H1 (cell line): ENCODE results near the gene NUDT10. TPM values are rescaled to one million over a fixed set of nuclear protein-coding genes. Genes with fewer than 3 reads are reported as not detected.

Experiments used
- BACH1 ChIP-seq: IDR thresholded peaks from 2 replicates; pipeline ENCODE4 v1.6.1; 2012; ENCODE audit warnings: low read length, improper control_type of control experiment
- CREB1 ChIP-seq: IDR thresholded peaks from 2 replicates; pipeline ENCODE4 v1.6.1; 2012; ENCODE audit warnings: inconsistent platforms
- JUND ChIP-seq: IDR thresholded peaks from 2 replicates; pipeline ENCODE4 v1.6.1; 2011; ENCODE audit warnings: mild to moderate bottlenecking, improper control_type of control experiment, low read length
- NRF1 ChIP-seq: IDR thresholded peaks from 2 replicates; pipeline ENCODE4 v1.6.1; 2011; ENCODE audit warnings: mild to moderate bottlenecking, low read depth, low read length, improper control_type of control experiment
- RBBP5 ChIP-seq: IDR thresholded peaks from 2 replicates; pipeline ENCODE4 v1.7.1; 2012; ENCODE audit warnings: low read depth, mild to moderate bottlenecking, inconsistent platforms, low read length, moderate library complexity, borderline replicate concordance
- RNF2 ChIP-seq: fragments of 200-900, 300-1000 bp; sonication (generic); IDR thresholded peaks from 2 replicates; pipeline ENCODE4 v1.7.1; 2016; ENCODE audit warnings: borderline replicate concordance, low read depth, mild to moderate bottlenecking, antibody characterized with exemption, low read length; ENCODE audit not compliant: poor library complexity, severe bottlenecking; ENCODE audit errors: missing control alignments
- SAP30 ChIP-seq: fragments of 300-600 bp; sonication (generic); IDR thresholded peaks from 2 replicates; pipeline ENCODE4 v1.7.1; 2012; ENCODE audit warnings: low read length, moderate library complexity, mild to moderate bottlenecking, inconsistent platforms; ENCODE audit not compliant: insufficient read depth, insufficient replicate concordance
- SIRT6 ChIP-seq: IDR thresholded peaks from one replicate; pipeline ENCODE4 v1.7.1; 2012; ENCODE audit warnings: low read length, inconsistent platforms
- TAF1 ChIP-seq: IDR thresholded peaks from 2 replicates; pipeline ENCODE4 v1.6.1; 2011; ENCODE audit warnings: mild to moderate bottlenecking, low read depth, low read length
- polyA plus RNA-seq, 7 experiments: library from polyadenylated mRNA; depleted of rRNA in 3 of 7; stranded (reverse) in 5 of 7; unstranded in 2 of 7; fragments of >200 nt in 5 of 7; fragments of 200-250 nt in 2 of 7; gene quantifications; 1 replicate in 5 of 7; 2 replicates in 1 of 7; 4 replicates in 1 of 7; pipeline versions ENCODE4 v1.2.1 to v1.2.3, GENCODE V29; 2011 to 2013; ENCODE audit warnings: missing spikeins in 2 of 7, mixed read lengths in 2 of 7
- total RNA-seq: library from RNA; stranded (reverse); fragmentation: NEBNext Ultra II Directional; extraction: Animal tissue kit (Norgen Biotek cat#: 25700); gene quantifications from 2 replicates; pipeline ENCODE4 v1.2.1, GENCODE V29; 2021
- TF ChIP-seq, protein P1 (sequence below): IDR thresholded peaks from 2 replicates; pipeline ENCODE4 v1.6.1; 2011; ENCODE audit warnings: low read length, improper control_type of control experiment
- TF ChIP-seq, protein P2 (sequence below): IDR thresholded peaks from 2 replicates; pipeline ENCODE4 v1.6.1; 2012; ENCODE audit warnings: inconsistent platforms
- TF ChIP-seq, protein P3 (sequence below), 3 experiments: IDR thresholded peaks; 1 replicate in 2 of 3; 2 replicates in 1 of 3; pipeline versions ENCODE4 v1.5.1 to v1.6.1; 2011; ENCODE audit warnings: low read length in 3 of 3, mild to moderate bottlenecking in 3 of 3, inconsistent platforms in 2 of 3, low read depth in 1 of 3, moderate library complexity in 1 of 3; ENCODE audit not compliant: insufficient read depth in 1 of 3; ENCODE audit errors: control extremely low read depth in 1 of 3

NUDT10 gene
- total and polyA plus RNA-seq, 2 of the 8 experiments (the other 6 are each of a cell fraction or from before 2014, with no cell fraction given) = 18.2 to 20.6 TPM

DNA sequence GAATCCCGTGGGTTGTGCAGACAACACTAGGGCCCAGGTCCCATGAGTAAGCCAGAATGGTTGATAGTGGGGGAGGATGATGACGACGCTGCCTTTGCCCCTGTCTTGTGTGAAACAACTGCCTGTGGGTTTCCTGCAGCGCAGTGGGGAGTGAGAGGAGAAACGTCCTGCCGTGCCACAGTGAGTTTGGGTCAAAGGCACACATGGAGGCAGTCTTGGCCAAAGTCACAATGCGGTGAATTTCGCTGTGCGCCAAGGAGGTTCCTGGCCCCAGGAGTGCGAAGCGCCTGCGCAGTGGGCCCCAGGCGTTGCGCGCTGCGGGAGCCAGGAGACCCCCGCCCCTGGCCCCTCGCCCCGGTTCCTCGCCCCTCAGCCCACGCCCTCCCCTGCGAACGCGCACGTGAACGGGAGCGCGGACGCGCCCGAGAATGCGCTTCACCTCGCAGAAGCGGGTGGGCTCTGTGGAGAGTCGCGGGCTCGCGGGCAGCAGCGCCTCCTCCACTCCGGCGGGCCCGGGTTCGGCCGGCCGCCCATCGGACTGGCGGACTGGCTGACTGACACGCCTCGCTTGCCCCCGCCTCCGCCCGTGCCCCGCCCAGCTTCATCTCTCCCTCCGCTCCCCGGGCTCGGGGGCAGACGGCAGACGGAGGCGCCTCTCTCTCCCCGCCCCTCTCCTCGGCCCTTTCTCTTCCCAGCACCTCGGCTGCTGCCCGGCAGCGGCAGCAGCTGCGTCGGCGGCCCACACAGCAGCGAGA is at the start of gene NUDT10 (continued):
- TF ChIP-seq, protein P1, sequence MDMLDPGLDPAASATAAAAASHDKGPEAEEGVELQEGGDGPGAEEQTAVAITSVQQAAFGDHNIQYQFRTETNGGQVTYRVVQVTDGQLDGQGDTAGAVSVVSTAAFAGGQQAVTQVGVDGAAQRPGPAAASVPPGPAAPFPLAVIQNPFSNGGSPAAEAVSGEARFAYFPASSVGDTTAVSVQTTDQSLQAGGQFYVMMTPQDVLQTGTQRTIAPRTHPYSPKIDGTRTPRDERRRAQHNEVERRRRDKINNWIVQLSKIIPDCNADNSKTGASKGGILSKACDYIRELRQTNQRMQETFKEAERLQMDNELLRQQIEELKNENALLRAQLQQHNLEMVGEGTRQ = no peak
- no peak for TF ChIP-seq CREB1
- TF ChIP-seq RNF2 = no peak
- TF ChIP-seq SAP30 = no peak
- TF ChIP-seq, protein P2, sequence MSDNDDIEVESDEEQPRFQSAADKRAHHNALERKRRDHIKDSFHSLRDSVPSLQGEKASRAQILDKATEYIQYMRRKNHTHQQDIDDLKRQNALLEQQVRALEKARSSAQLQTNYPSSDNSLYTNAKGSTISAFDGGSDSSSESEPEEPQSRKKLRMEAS = peak; percentile 26; the same call in 1 of the 2 replicates
- TF ChIP-seq TAF1 = peak; percentile 66; the same call in 1 of the 2 replicates
- no peak for TF ChIP-seq JUND
- TF ChIP-seq RBBP5 = 0 out of 2 replicates have a peak, but pooled peaks have one; percentile 43
- TF ChIP-seq, protein P3, sequence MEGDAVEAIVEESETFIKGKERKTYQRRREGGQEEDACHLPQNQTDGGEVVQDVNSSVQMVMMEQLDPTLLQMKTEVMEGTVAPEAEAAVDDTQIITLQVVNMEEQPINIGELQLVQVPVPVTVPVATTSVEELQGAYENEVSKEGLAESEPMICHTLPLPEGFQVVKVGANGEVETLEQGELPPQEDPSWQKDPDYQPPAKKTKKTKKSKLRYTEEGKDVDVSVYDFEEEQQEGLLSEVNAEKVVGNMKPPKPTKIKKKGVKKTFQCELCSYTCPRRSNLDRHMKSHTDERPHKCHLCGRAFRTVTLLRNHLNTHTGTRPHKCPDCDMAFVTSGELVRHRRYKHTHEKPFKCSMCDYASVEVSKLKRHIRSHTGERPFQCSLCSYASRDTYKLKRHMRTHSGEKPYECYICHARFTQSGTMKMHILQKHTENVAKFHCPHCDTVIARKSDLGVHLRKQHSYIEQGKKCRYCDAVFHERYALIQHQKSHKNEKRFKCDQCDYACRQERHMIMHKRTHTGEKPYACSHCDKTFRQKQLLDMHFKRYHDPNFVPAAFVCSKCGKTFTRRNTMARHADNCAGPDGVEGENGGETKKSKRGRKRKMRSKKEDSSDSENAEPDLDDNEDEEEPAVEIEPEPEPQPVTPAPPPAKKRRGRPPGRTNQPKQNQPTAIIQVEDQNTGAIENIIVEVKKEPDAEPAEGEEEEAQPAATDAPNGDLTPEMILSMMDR (IDR thresholded peaks at IDR 0.05; ENCODE audit: control extremely low read depth in 1 of 3, insufficient read depth in 1 of 3, low read depth in 1 of 3, low read length in 3 of 3) = no peak
- no peak for TF ChIP-seq SIRT6
- 0 out of 2 replicates have a peak, but pooled peaks have one; percentile 16 for TF ChIP-seq BACH1
- TF ChIP-seq NRF1 = 0 out of 2 replicates have a peak, but pooled peaks have one; percentile 25
